ENCODE measurements around the gene SLC28A1. TPM values are rescaled to one million over a fixed set of nuclear protein-coding genes. Genes with fewer than 3 reads are reported as not detected.
"Not testable (repeated sequence)": the region's sequence is repeated elsewhere in the genome, so short reads cannot be mapped to it uniquely, and the experiment has no call there.

SLC28A1 gene
- total RNA-seq, 1 experiment from 2014 or later = not detected

DNA sequence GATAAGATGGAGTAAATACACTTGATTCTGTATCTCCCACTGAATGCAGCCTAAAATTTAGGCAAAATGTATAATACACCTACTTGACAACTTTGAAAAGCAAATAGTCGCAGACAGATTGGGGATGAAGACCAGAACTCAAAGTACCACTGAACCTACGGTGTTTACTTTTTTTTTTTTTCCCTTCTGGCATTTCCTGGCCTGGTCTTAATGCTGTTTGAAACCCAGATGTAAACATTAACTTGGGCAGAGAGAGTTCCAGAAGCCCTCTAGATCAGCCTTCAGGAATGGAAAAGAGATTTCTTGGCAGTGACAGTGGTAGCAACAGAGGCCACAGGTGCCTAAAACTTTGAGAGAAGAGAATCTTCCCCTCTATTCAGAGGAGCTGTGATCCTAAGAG lies 39.5 kb upstream of the SLC28A1 start:
- ATAC-seq (0 out of 2 replicates have a peak, but pooled peaks have one; percentile 12), DNase-seq (ENCODE audit: low read depth, low spot score) (no peak)
- ChIA-PET RAD21 (ENCODE audit: low non-redundant PET in 1 of 2, low total read pairs in 2 of 2, uncharacterized antibody in 2 of 2, unreplicated experiment in 2 of 2) (interaction anchor here in 1 of 2 experiments (1.0 kb wide), 1 partner anchor 85 kb away, joined by 3 read pairs; no protein-coding TSS in a partner anchor), POLR2A (no interaction called here), CTCF (interaction anchor here (0.6 to 2.1 kb wide), 3 partner anchors 33 to 101 kb away, joined by 3 to 9 read pairs (median 4); no protein-coding TSS in a partner anchor)
- no peak overlapping the region for H3K4me2 ChIP-seq (ENCODE audit: low read length)
- no peak overlapping the region for H3K27ac ChIP-seq (ENCODE audit: low read depth, low read length)
- no peaks in the 10 kb centered on the region for H4K20me1 ChIP-seq (ENCODE audit: insufficient read depth)
- H3K27me3 ChIP-seq (ENCODE audit: insufficient read depth, low read length) = no peaks in the 10 kb centered on the region
- H3K9ac ChIP-seq (ENCODE audit: low read length) = no peak overlapping the region
- H3K9me2 ChIP-seq (ENCODE audit: insufficient read depth) = no peaks in the 10 kb centered on the region
- peak overlapping the region; percentile 2 for H2AFZ ChIP-seq (ENCODE audit: low read depth, low read length, poor library complexity, severe bottlenecking)
- H3K4me3 ChIP-seq (replicated peaks in 1 of 2; ENCODE audit: low read depth in 1 of 2, low read length in 2 of 2) = no peak overlapping the region
- TF ChIP-seq RAD21 (IDR thresholded peaks at IDR 0.05; ENCODE audit: low read depth) (no peak), TCF7L2 (IDR thresholded peaks at IDR 0.05; ENCODE audit: borderline replicate concordance, extremely low read depth, insufficient read depth, insufficient read length) (no peak)
- TF ChIP-seq, protein P1, sequence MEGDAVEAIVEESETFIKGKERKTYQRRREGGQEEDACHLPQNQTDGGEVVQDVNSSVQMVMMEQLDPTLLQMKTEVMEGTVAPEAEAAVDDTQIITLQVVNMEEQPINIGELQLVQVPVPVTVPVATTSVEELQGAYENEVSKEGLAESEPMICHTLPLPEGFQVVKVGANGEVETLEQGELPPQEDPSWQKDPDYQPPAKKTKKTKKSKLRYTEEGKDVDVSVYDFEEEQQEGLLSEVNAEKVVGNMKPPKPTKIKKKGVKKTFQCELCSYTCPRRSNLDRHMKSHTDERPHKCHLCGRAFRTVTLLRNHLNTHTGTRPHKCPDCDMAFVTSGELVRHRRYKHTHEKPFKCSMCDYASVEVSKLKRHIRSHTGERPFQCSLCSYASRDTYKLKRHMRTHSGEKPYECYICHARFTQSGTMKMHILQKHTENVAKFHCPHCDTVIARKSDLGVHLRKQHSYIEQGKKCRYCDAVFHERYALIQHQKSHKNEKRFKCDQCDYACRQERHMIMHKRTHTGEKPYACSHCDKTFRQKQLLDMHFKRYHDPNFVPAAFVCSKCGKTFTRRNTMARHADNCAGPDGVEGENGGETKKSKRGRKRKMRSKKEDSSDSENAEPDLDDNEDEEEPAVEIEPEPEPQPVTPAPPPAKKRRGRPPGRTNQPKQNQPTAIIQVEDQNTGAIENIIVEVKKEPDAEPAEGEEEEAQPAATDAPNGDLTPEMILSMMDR (IDR thresholded peaks at IDR 0.05 in 2 of 3, conservative IDR thresholded peaks at IDR 0.05 in 1 of 3; ENCODE audit: borderline replicate concordance in 1 of 3, insufficient read depth in 1 of 3, low read depth in 2 of 3, low read length in 2 of 3) = no peak
- peaks cover 0 to 19% of the 10 kb centered on the region in 2 experiments; a peak in 2 of 4 replicates for H3K9me3 ChIP-seq (ENCODE audit: control insufficient read depth in 1 of 2, insufficient read depth in 1 of 2, low read depth in 1 of 2, low read length in 2 of 2)
- no peaks in the 10 kb centered on the region for H3K79me2 ChIP-seq (ENCODE audit: insufficient read depth, low read length)
- no TSS peak for BruUV-seq (replicated peaks)
- peaks cover 13 to 18% of the 10 kb centered on the region in 2 experiments for H3K4me1 ChIP-seq (ENCODE audit: control insufficient read depth in 1 of 2, insufficient read depth in 2 of 2, low read length in 2 of 2)
- intact Hi-C loops (cut with micrococcal nuclease) = loop anchor here (2.0 to 10.0 kb wide), 3 partner anchors 34 to 200 kb away; no protein-coding TSS in a partner anchor
- H3K36me3 ChIP-seq (ENCODE audit: control insufficient read depth in 1 of 2, insufficient read depth in 2 of 2, low read length in 2 of 2) = no peaks in the 10 kb centered on the region

DNA sequence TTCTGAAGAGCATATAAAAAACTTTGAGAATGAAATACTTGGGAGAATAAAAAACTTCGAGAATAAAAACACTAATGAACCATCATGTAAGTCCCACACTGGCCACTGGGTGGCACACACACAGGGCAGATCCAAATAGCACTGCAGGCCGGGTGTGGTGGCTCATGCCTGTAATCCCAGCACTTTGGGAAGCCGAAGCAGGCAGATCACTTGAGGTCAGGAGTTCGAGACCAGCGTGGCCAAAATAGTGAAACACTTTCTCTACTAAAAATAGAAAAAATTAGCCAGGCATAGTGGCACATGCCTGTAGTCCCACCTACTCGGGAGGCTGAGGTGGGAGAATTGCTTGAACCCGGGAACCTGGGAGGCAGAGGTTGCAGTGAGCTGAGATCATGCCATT lies 38.8 kb upstream of the SLC28A1 start:
- H4K20me1 ChIP-seq (ENCODE audit: insufficient read depth); H3K27me3 ChIP-seq (ENCODE audit: insufficient read depth, low read length); H3K36me3 ChIP-seq (ENCODE audit: control insufficient read depth in 1 of 2, insufficient read depth in 2 of 2, low read length in 2 of 2); H3K79me2 ChIP-seq (ENCODE audit: insufficient read depth, low read length); H3K4me3 ChIP-seq (replicated peaks in 1 of 2; ENCODE audit: low read depth in 1 of 2, low read length in 2 of 2); H3K4me2 ChIP-seq (ENCODE audit: low read length); H3K9me2 ChIP-seq (ENCODE audit: insufficient read depth); H3K9ac ChIP-seq (ENCODE audit: low read length); POLR2A ChIA-PET; H3K27ac ChIP-seq (ENCODE audit: low read depth, low read length); BruUV-seq (replicated peaks): not testable (repeated sequence)
- Histone ChIP-seq H3K9me3 (ENCODE audit: control insufficient read depth in 1 of 2, insufficient read depth in 1 of 2, low read depth in 1 of 2, low read length in 2 of 2) (peaks cover 0 to 19% of the 10 kb centered on the region in 2 experiments; a peak in 2 of 4 replicates), H2AFZ (ENCODE audit: low read depth, low read length, poor library complexity, severe bottlenecking) (peak overlapping the region; percentile 2), H3K4me1 (ENCODE audit: control insufficient read depth in 1 of 2, insufficient read depth in 2 of 2, low read length in 2 of 2) (peaks cover 8 to 11% of the 10 kb centered on the region in 2 experiments)
- intact Hi-C loops (cut with micrococcal nuclease) = loop anchor here (2.0 to 10.0 kb wide), 3 partner anchors 33 to 199 kb away; no protein-coding TSS in a partner anchor
- ChIA-PET CTCF (interaction anchor here (1.0 to 2.1 kb wide), 2 partner anchors 33 to 83 kb away, joined by 4 to 9 read pairs; no protein-coding TSS in a partner anchor), RAD21 (ENCODE audit: low non-redundant PET in 1 of 2, low total read pairs in 2 of 2, uncharacterized antibody in 2 of 2, unreplicated experiment in 2 of 2) (interaction anchor here in 1 of 2 experiments (1.0 kb wide), 1 partner anchor 84 kb away, joined by 3 read pairs; no protein-coding TSS in a partner anchor)
- TF ChIP-seq RAD21 (IDR thresholded peaks at IDR 0.05; ENCODE audit: low read depth) (peak; percentile 84), CBX3 (IDR thresholded peaks at IDR 0.05; ENCODE audit: low read depth) (peak; percentile 61), MAX (IDR thresholded peaks at IDR 0.05) (0 out of 2 replicates have a peak, but pooled peaks have one; percentile 16)
- TF ChIP-seq, protein P1 (IDR thresholded peaks at IDR 0.05 in 2 of 3, conservative IDR thresholded peaks at IDR 0.05 in 1 of 3; ENCODE audit: borderline replicate concordance in 1 of 3, insufficient read depth in 1 of 3, low read depth in 2 of 3, low read length in 2 of 3) = peak; percentile 69 to 84 (median 69); a peak in 5 of 6 replicates
- DNase-seq (ENCODE audit: low read depth, low spot score) (peak; percentile 76), ATAC-seq (peak; percentile 91)
